ENCODE results near the gene PRSS22. TPM values are rescaled to one million over a fixed set of nuclear protein-coding genes. Genes with fewer than 3 reads are reported as not detected.
A peak's percentile ranks its signal among the peaks of the same experiment; 100 is the strongest.

Gene PRSS22
- polyA plus RNA-seq, 1 donor from 2014 or later = not detected

- no peaks in the 10 kb centered on the region for H3K9me3 ChIP-seq (ENCODE audit: low read length)
- H3K4me2 ChIP-seq (ENCODE audit: low read length) = no peak overlapping the region
- H3K4me3 ChIP-seq (ENCODE audit: low read length) = no peak overlapping the region
- H3K9ac ChIP-seq (ENCODE audit: low read length) = no peak overlapping the region
- H3K27ac ChIP-seq (ENCODE audit: low read length) = no peak overlapping the region
- H3K36me3 ChIP-seq (ENCODE audit: insufficient read depth, low read length) = no peaks in the 10 kb centered on the region
- H3K27me3 ChIP-seq (ENCODE audit: insufficient read depth, low read depth, low read length) = no peaks in the 10 kb centered on the region
- no peaks in the 10 kb centered on the region for H4K20me1 ChIP-seq (ENCODE audit: insufficient read depth)
- H3K79me2 ChIP-seq (replicated peaks; ENCODE audit: insufficient read depth, low read length) = no peaks in the 10 kb centered on the region
- H2AFZ ChIP-seq (ENCODE audit: low read depth, low read length) = no peak overlapping the region
- H3F3A ChIP-seq (ENCODE audit: insufficient read depth, low read length, poor library complexity, severe bottlenecking) = no peaks in the 10 kb centered on the region
- TF ChIP-seq RAD21 (conservative IDR thresholded peaks at IDR 0.05) (no peak), EP300 (conservative IDR thresholded peaks at IDR 0.05; ENCODE audit: poor library complexity, severe bottlenecking) (no peak), SMC3 (conservative IDR thresholded peaks at IDR 0.05; ENCODE audit: poor library complexity) (no peak), CTCF (IDR thresholded peaks at IDR 0.05; ENCODE audit: poor library complexity, severe bottlenecking) (no peak), TAF1 (IDR thresholded peaks at IDR 0.05; ENCODE audit: low read depth) (no peak), POLR2AphosphoS5 (IDR thresholded peaks at IDR 0.05) (no peak)
- H3K9me2 ChIP-seq (ENCODE audit: insufficient read depth, low read length) = no peaks in the 10 kb centered on the region
Measured at GRCh38 chr16:2894231-2894630, 36.3 kb upstream of the PRSS22 start.

- Histone ChIP-seq H3K27ac (ENCODE audit: low read length) (peak overlapping the region; percentile 92), H4K20me1 (ENCODE audit: insufficient read depth) (no peaks in the 10 kb centered on the region), H3K27me3 (ENCODE audit: insufficient read depth, low read depth, low read length) (no peaks in the 10 kb centered on the region), H3K9me2 (ENCODE audit: insufficient read depth, low read length) (no peaks in the 10 kb centered on the region), H3K4me3 (ENCODE audit: low read length) (peak overlapping the region; percentile 96), H3K79me2 (replicated peaks; ENCODE audit: insufficient read depth, low read length) (peaks cover 8% of the 10 kb centered on the region), H3K4me2 (ENCODE audit: low read length) (peak overlapping the region; percentile 89), H2AFZ (ENCODE audit: low read depth, low read length) (no peak overlapping the region), H3K9me3 (ENCODE audit: low read length) (no peaks in the 10 kb centered on the region), H3K36me3 (ENCODE audit: insufficient read depth, low read length) (no peaks in the 10 kb centered on the region), H3K9ac (ENCODE audit: low read length) (peak overlapping the region; percentile 94), H3F3A (ENCODE audit: insufficient read depth, low read length, poor library complexity, severe bottlenecking) (no peaks in the 10 kb centered on the region)
- TF ChIP-seq MXI1 (conservative IDR thresholded peaks at IDR 0.05; ENCODE audit: poor library complexity, severe bottlenecking) (no peak), CTCF (IDR thresholded peaks at IDR 0.05; ENCODE audit: poor library complexity, severe bottlenecking) (no peak), TAF1 (IDR thresholded peaks at IDR 0.05; ENCODE audit: low read depth) (no peak), EZH2 (IDR thresholded peaks at IDR 0.05; ENCODE audit: borderline replicate concordance, insufficient read depth, low read length, poor library complexity, severe bottlenecking) (no peak), RAD21 (conservative IDR thresholded peaks at IDR 0.05) (no peak), EP300 (conservative IDR thresholded peaks at IDR 0.05; ENCODE audit: poor library complexity, severe bottlenecking) (no peak), REST (IDR thresholded peaks at IDR 0.05; ENCODE audit: borderline replicate concordance) (no peak), POLR2AphosphoS5 (IDR thresholded peaks at IDR 0.05) (no peak), SMC3 (conservative IDR thresholded peaks at IDR 0.05; ENCODE audit: poor library complexity) (no peak)
Measured at GRCh38 chr16:2884041-2884451, 26.1 kb upstream of the PRSS22 start.
